Immature natural killer cell (primary cell): ENCODE data around the gene CST9L. TPM values are rescaled to one million over a fixed set of nuclear protein-coding genes. Genes with fewer than 3 reads are reported as not detected.
"Not testable (repeated sequence)": the region's sequence is repeated elsewhere in the genome, so short reads cannot be mapped to it uniquely, and the experiment has no call there.

Experiments
- DNase-seq, 3 donors: peaks; one replicate each; pipeline ENCODE4 v3.0.0; 2022; ENCODE audit warnings: mixed read lengths in 1 of 3
- H3K27ac Mint-ChIP-seq, 6 donors: one replicate each; pipeline ENCODE4 v1.8.0; 2020; ENCODE audit warnings: mixed read lengths in 6 of 6, mild to moderate bottlenecking in 5 of 6, inconsistent platforms in 4 of 6, moderate library complexity in 3 of 6
- H3K27me3 Mint-ChIP-seq, 3 donors: one replicate each; pipeline ENCODE4 v1.8.0; 2020 to 2021; ENCODE audit warnings: low read depth in 3 of 3, mild to moderate bottlenecking in 3 of 3, mixed read lengths in 3 of 3, moderate library complexity in 3 of 3, inconsistent platforms in 1 of 3
- H3K36me3 Mint-ChIP-seq, 3 donors: one replicate each; pipeline ENCODE4 v1.8.0; 2020; ENCODE audit warnings: mixed read lengths in 3 of 3, inconsistent platforms in 2 of 3, mild to moderate bottlenecking in 2 of 3
- H3K4me1 Mint-ChIP-seq, 2 donors: one replicate each; pipeline ENCODE4 v1.8.0; 2020; ENCODE audit warnings: inconsistent platforms in 2 of 2, mild to moderate bottlenecking in 2 of 2, mixed read lengths in 2 of 2, moderate library complexity in 1 of 2
- H3K4me3 Mint-ChIP-seq, 5 donors: one replicate each; pipeline ENCODE4 v1.8.0; 2020; ENCODE audit warnings: mild to moderate bottlenecking in 5 of 5, mixed read lengths in 5 of 5, inconsistent platforms in 3 of 5, moderate library complexity in 3 of 5
- H3K9me3 Mint-ChIP-seq, 6 donors: one replicate each; pipeline ENCODE4 v1.8.0; 2020; ENCODE audit warnings: mild to moderate bottlenecking in 6 of 6, mixed read lengths in 6 of 6, inconsistent platforms in 4 of 6, moderate library complexity in 3 of 6
- polyA plus RNA-seq, 3 donors: library from polyadenylated mRNA; unstranded; fragments of 300-500 nt; fragmentation: Illumina TruSeq; gene quantifications; one replicate each; pipeline ENCODE4 v1.2.3, GENCODE V29; 2021

The CST9L gene
- polyA plus RNA-seq, 3 donors from 2014 or later = not detected

DNA sequence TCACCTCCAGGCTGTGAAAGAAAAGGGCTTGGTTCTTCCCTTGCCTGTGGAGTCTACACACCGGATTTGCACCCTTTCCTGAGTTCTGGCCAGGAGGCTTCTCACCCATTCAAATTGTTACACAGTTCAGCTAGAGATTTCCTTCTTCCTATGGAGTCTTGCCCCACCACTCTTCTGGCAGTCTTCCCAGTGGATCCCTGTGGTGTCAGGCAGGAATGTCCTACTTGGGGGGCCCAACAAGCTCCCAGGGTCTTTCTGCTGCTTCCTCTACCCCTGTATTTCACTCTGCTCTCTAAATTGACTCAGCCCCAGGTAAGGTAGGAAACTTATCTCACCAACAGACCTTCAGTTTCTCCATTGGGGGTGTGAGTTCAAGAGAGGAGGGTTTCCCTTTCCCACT is 14.0 kb upstream of the CST9L start:
- Mint-ChIP-seq H3K27ac (no peak overlapping the region), H3K4me3 (no peak overlapping the region), H3K4me1 (no peaks in the 10 kb centered on the region), H3K36me3 (peaks cover 0 to 7% (median 0%) of the 10 kb centered on the region in 3 donors), H3K27me3 (peaks cover 0 to 7% (median 1%) of the 10 kb centered on the region in 3 donors), H3K9me3 (no peaks in the 10 kb centered on the region)
- no peak for DNase-seq

DNA sequence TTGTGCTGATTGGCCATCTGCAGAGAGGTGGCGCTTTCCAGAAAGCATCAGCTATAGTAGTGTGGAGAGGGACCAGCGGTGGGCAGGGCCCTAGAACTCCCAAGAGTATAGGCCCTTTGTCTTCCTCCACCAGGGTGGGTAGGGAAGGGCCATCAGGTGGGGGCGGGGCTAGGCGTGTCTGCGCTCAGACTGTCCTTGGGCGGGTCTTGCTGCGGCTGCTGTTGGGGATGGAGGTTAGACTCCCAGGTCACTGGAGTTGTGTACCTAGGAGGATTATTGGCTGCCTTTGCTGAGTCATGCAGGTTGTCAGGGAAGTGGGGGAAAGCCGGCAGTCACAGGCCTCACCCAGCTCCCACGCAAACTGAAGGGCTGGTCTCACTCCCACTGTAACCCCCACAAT is 13.5 kb upstream of the CST9L start:
- DNase-seq, H3K4me3 Mint-ChIP-seq, H3K36me3 Mint-ChIP-seq, H3K27me3 Mint-ChIP-seq, H3K9me3 Mint-ChIP-seq, H3K27ac Mint-ChIP-seq, H3K4me1 Mint-ChIP-seq: not testable (repeated sequence)

DNA sequence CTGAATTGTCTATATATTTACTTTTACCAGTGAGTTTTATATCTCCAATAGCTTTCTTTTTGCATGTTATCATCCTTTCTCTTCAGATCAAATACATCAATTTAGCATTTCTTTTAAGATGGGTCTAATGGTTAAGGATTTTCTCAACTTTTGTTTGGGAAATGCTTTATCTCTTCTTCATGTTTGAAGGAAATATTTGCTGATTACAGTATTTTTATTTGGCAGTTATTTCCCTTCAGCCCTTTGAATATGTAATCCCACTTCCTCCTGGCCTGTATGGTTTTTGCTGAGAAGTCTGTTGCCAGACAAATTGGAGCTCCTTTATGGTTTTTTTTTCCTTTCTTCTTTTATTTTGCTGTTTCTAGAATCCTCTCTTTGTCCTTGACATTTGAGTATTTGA is 6.7 kb upstream of the CST9L start:
- H3K27ac Mint-ChIP-seq = no peak overlapping the region
- no peaks in the 10 kb centered on the region for H3K27me3 Mint-ChIP-seq
- no peaks in the 10 kb centered on the region for H3K9me3 Mint-ChIP-seq
- no peak overlapping the region for H3K4me3 Mint-ChIP-seq
- no peaks in the 10 kb centered on the region for H3K4me1 Mint-ChIP-seq
- DNase-seq = no peak
- no peaks in the 10 kb centered on the region for H3K36me3 Mint-ChIP-seq

DNA sequence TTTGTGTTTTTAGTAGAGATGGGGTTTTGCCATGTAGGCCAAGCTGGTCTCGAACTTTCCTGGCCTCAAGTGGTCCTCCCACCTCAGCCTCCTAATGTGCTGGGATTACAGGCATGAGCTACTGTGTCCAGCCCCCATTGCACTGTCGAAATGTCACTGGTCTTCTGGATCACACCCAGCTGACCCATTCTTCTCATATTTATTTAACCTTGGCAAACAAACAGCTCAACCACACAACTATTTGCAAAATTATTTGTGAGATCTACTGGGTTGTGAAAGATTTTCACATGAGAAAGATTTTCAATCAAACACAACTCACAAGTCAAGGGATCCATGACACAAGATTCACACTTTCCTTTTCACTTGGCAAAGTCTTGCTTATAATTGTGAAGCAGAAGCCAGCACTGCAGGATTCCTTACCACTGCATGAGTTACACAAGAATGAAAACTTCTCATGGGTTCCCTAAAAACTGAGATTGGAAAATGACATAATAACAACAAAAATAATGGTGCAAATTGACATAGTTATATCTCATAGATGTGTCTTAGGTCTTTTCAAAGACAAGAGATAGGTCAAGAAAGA is 2.0 kb upstream of the CST9L start:
- H3K4me1 Mint-ChIP-seq = no peaks in the 10 kb centered on the region
- H3K9me3 Mint-ChIP-seq = no peaks in the 10 kb centered on the region
- H3K4me3 Mint-ChIP-seq = no peak overlapping the region
- no peaks in the 10 kb centered on the region for H3K36me3 Mint-ChIP-seq
- no peak for DNase-seq
- no peak overlapping the region for H3K27ac Mint-ChIP-seq
- peaks cover 0 to 3% (median 0%) of the 10 kb centered on the region in 3 donors for H3K27me3 Mint-ChIP-seq

DNA sequence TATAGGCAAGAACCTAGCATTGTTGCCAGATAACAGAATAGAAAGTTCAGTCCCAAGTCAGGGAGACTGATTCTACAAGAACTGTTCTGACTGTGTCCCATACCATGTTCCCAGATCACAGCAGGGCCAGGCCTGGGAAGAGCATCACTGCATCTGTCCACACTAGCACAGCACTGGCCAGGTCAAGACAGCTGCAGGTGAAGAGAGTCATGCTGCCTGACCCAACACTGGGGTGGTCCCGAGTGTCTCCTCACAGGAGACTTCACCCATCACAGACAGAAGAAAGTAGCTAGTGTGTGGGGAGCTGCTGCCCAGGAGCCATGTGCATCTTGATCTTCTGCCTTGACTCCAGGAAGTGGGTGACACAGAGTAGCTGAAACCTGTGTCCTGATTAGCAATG is 1.3 kb upstream of the CST9L start:
- no peak for DNase-seq
- Mint-ChIP-seq H3K27ac (no peak overlapping the region), H3K27me3 (peaks cover 0 to 3% (median 0%) of the 10 kb centered on the region in 3 donors), H3K36me3 (no peaks in the 10 kb centered on the region), H3K4me1 (no peaks in the 10 kb centered on the region), H3K4me3 (no peak overlapping the region), H3K9me3 (no peaks in the 10 kb centered on the region)

DNA sequence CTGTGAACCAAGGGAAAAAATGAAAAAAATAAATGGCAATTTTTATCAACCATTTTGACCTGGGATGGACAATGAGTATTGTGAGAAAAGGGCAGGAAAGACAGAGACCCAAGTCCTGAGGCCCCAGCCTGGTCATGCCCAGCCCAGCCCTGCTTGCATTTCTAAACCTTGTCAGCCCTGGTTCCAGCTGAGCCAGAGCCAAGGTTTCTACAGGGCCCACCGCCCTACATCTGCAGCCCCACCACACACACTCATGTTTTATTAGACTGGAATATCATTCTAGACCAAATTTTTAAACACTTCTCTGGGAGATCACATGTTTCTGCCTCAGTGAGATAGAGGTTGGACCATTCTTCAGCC is 667 bp upstream of the CST9L start:
- Mint-ChIP-seq H3K4me1 (no peaks in the 10 kb centered on the region), H3K9me3 (peaks cover 0 to 2% (median 0%) of the 10 kb centered on the region in 6 donors), H3K4me3 (no peak overlapping the region), H3K27me3 (peaks cover 0 to 3% (median 0%) of the 10 kb centered on the region in 3 donors), H3K36me3 (no peaks in the 10 kb centered on the region), H3K27ac (no peak overlapping the region)
- DNase-seq = no peak

DNA sequence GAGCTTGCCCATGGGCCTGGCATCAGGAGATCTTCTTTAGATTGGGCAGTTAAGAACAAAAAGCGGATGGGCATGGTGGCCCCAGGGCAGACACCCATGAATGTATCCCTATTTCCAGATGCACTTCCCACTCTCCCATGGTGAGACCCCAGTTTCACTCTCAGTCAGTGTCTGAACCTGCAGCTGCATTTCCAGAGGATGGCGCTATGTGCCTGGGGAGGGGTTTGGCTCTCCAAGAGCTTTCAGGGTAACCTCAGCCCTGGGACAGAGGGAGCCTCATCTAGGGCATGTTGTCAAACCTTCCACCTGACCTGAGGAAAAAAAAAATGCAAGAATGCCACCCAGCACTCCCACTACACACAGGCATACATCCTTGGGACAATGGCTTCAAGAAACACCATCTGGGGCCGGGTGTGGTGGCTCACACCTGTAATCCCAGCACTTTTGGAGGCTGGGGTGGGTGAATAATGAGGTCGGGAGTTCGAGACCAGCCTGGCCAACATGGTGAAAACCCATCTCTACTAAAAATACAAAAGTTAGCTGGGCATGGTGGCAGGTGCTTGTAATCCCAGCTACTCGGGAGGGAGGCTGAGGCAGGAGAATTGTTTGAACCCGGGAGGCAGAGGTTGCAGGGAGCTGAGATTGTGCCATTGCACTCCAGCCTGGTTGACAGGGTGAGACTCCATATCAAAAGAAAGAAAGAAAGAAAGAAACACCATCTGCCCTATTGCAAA is 1.9 kb downstream of the CST9L start:
- Mint-ChIP-seq H3K9me3 (peaks cover 6 to 24% (median 15%) of the 10 kb centered on the region in 6 donors), H3K4me1 (no peaks in the 10 kb centered on the region), H3K27ac (no peak overlapping the region), H3K36me3 (peaks cover 0 to 5% (median 4%) of the 10 kb centered on the region in 3 donors), H3K4me3 (no peak overlapping the region), H3K27me3 (peaks cover 3 to 7% (median 3%) of the 10 kb centered on the region in 3 donors)
- DNase-seq = no peak

DNA sequence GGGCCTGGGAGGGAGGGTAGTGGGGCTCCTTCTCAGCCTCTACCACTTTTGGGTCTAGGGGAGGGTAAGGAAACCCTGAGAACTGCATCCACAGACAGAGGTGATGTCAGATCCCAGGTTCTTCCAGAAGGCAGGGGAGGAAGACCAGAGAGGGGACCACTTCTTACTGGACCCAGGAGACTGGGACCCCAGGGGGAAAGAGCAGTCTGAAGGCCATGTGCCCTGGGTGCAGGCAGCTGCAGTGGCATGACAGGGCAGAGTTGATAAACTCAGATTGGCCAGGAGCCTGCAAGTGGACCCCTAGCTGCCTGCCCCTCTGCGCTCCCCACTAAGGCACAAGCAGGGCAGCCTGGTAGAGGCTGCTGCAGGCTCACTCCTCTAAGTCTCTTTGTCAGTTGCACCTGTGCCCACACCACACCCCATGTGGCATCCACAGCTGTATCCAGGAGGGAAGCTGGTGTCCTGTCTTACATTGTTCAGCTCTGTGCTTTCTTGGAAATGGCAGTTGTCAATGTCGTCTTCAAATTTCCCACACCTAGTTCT is 2.7 kb downstream of the CST9L start:
- peaks cover 0 to 5% (median 4%) of the 10 kb centered on the region in 3 donors for H3K36me3 Mint-ChIP-seq
- no peaks in the 10 kb centered on the region for H3K4me1 Mint-ChIP-seq
- peaks cover 9 to 30% (median 19%) of the 10 kb centered on the region in 6 donors for H3K9me3 Mint-ChIP-seq
- no peak overlapping the region for H3K4me3 Mint-ChIP-seq
- peak overlapping the region in 1 of 6 donors; percentile 16 for H3K27ac Mint-ChIP-seq
- peaks cover 3 to 7% (median 5%) of the 10 kb centered on the region in 3 donors for H3K27me3 Mint-ChIP-seq
- no peak for DNase-seq

DNA sequence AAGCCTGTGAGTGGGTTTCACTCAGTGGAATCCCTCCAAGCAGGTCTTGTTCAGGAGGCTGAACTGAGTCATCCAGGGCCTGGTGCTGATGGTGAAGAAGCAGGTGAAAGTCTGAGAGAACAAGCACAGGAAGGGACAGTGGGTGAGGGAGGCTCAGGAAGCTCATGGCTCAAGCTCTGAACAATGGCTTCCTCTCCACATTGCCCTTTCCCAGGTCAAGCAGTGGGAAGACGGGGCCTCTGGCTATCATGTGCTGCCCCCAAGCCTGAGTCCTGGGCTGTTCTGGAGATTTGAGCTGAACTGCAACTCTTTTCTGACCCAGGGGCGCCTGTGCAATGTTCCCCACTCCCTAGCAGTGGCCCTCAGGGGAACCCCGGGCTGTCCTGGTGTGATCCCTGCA is 3.4 kb downstream of the CST9L start:
- no peak overlapping the region for H3K4me3 Mint-ChIP-seq
- H3K4me1 Mint-ChIP-seq = no peaks in the 10 kb centered on the region
- no peak overlapping the region for H3K27ac Mint-ChIP-seq
- DNase-seq = no peak
- H3K27me3 Mint-ChIP-seq = peaks cover 3 to 9% (median 5%) of the 10 kb centered on the region in 3 donors
- H3K36me3 Mint-ChIP-seq = peaks cover 3 to 8% (median 7%) of the 10 kb centered on the region in 3 donors
- H3K9me3 Mint-ChIP-seq = peaks cover 9 to 35% (median 23%) of the 10 kb centered on the region in 6 donors

DNA sequence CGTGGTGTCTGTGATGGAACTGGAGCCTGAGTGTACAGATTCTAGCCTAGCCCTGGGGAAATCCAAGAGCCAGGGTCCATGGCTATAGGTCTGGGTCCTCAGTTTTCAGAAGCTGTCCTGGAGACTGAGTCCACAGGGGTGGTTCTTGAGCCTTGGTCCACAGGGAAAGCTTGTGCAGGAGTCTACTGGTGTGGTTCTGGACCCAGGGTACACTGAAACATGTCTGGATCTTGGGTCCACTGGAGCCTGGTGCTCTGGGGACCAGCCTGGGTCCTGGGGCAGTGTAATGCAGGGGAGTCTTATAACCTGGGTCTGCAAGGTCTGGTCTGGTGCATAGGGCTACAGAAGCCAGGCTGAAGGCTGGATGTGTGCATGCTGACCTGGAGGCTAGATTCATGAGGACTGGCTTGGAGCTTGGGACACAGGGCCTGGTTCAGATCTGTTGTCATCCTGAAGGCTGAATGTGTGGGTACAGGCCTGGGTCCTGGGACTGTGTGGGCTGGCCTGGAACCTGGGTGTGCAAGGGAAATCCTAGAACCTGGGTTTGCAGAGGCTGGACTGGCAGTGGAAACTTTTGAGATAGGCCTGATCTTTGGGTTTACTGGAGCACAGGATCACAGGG is 5.5 kb downstream of the CST9L start:
- peaks cover 3 to 9% (median 5%) of the 10 kb centered on the region in 3 donors for H3K27me3 Mint-ChIP-seq
- no peaks in the 10 kb centered on the region for H3K4me1 Mint-ChIP-seq
- H3K9me3 Mint-ChIP-seq = peaks cover 14 to 51% (median 35%) of the 10 kb centered on the region in 6 donors
- peaks cover 7 to 13% (median 9%) of the 10 kb centered on the region in 3 donors for H3K36me3 Mint-ChIP-seq
- H3K27ac Mint-ChIP-seq = no peak overlapping the region
- DNase-seq = no peak
- no peak overlapping the region for H3K4me3 Mint-ChIP-seq

DNA sequence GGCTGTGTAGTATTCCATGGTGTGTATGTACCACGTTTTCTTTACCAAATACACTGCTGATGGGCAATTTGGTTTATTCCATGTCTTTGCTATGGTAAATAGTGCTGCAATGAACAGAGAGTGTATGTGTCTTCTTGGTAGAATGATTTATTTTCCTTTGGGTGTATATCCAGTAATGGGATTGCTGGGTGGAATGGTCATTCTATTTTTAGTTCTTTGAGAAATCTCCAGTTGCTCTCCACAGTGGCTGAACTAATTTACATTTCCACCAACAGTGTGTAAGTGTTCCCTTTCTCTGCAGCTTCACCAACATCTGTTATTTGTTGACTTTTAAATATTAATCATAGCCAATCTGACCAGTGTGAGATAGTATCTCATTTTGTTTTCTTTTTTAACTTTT is 13.9 kb downstream of the CST9L start:
- Mint-ChIP-seq H3K4me1 (no peaks in the 10 kb centered on the region), H3K27me3 (peaks cover 0 to 3% (median 2%) of the 10 kb centered on the region in 3 donors), H3K9me3 (peaks cover 12 to 19% (median 17%) of the 10 kb centered on the region in 6 donors), H3K36me3 (peaks cover 0 to 15% (median 4%) of the 10 kb centered on the region in 3 donors), H3K27ac (no peak overlapping the region), H3K4me3 (no peak overlapping the region)
- no peak for DNase-seq

DNA sequence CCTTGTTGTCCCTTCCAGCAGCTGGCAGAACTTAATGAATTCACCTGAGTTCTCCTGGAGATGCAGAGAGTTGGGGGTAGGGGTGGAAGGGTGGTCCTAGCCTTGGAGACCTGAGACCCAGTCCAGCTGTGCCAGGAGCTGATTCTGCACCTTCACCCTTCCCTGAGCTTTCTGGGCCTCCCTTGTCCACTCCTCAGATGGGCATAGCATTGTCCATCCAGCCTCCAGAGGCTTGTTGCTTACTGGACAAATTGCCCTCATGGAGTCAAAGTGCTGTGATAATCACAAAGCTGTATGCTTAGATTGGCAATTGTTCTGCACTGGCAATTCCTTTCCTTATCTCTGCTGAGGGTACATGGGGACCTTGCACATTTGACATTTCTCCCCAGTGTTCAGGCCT is 16.5 kb downstream of the CST9L start:
- H3K9me3 Mint-ChIP-seq = peaks cover 0 to 2% (median 0%) of the 10 kb centered on the region in 6 donors
- H3K36me3 Mint-ChIP-seq = peaks cover 0 to under 1% (median 0%) of the 10 kb centered on the region in 3 donors
- H3K4me3 Mint-ChIP-seq = no peak overlapping the region
- H3K27ac Mint-ChIP-seq = no peak overlapping the region
- no peak for DNase-seq
- peaks cover 0 to 2% (median 0%) of the 10 kb centered on the region in 3 donors for H3K27me3 Mint-ChIP-seq
- H3K4me1 Mint-ChIP-seq = no peaks in the 10 kb centered on the region

DNA sequence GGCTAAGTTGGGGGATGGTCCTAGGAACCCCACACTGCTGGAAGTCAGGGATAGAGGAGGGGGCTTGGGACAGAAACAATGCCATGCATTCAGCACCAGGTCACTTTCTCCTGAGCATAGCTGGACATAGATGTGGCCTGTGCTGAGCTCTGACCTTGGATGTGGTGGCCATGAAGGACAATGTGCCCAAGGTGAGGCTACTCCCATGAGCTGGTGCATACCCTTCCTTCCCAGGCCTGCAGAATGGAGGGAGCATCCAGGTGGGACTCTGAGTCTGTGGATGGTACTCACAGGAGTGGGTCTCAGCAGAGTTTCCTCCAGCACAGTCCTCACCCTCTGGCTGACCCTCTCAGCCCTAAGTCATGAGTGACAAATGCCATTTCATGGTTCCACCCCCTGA is 16.9 kb downstream of the CST9L start:
- no peak for DNase-seq
- no peaks in the 10 kb centered on the region for H3K9me3 Mint-ChIP-seq
- no peaks in the 10 kb centered on the region for H3K4me1 Mint-ChIP-seq
- H3K27me3 Mint-ChIP-seq = peaks cover 0 to 2% (median 2%) of the 10 kb centered on the region in 3 donors
- no peaks in the 10 kb centered on the region for H3K36me3 Mint-ChIP-seq
- H3K4me3 Mint-ChIP-seq = no peak overlapping the region
- H3K27ac Mint-ChIP-seq = no peak overlapping the region

DNA sequence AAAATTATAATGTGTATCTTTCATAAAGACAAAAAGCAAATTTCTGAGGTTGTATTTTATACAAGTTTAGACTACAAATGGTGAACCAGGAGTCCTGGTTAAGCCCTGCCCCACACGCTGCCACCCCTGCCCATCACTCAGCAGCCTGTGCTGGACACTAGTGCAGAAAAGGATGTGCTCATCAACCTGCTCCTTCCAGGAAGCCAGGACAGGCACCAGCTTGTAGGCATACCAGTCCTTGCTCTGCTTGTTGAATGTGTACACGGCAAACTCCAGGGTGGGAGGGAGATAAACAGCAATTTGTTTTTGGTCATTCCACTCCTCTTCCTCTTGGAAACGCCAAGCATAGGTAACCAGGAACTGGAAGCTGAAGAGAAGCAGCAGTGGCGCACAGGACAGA is 18.1 kb downstream of the CST9L start:
- peak overlapping the region in 1 of 6 donors; percentile 16 for H3K27ac Mint-ChIP-seq
- H3K9me3 Mint-ChIP-seq = no peaks in the 10 kb centered on the region
- DNase-seq = no peak
- no peak overlapping the region for H3K4me3 Mint-ChIP-seq
- peaks cover 0 to 2% (median 2%) of the 10 kb centered on the region in 3 donors for H3K27me3 Mint-ChIP-seq
- no peaks in the 10 kb centered on the region for H3K4me1 Mint-ChIP-seq
- H3K36me3 Mint-ChIP-seq = peaks cover 0 to 4% (median 0%) of the 10 kb centered on the region in 3 donors
